Tibial nerve (tissue), 4 donors: ENCODE measurements around the gene PIEZO2. TPM values are rescaled to one million over a fixed set of nuclear protein-coding genes. Genes with fewer than 3 reads are reported as not detected.

Experiments
- DNase-seq, 2 donors: peaks; one replicate each; pipeline ENCODE4 v3.0.0-alpha.2; 2019; ENCODE audit warnings: low spot score in 2 of 2
- H3K27ac ChIP-seq, 4 donors: fragments of 200-600 bp; sonication (generic) in 3 of 4; one replicate each; pipeline ENCODE4 v1.5.1; 2017 to 2019; ENCODE audit warnings: mild to moderate bottlenecking in 1 of 4
- H3K27me3 ChIP-seq, 2 donors: fragments of 200-600 bp; sonication (generic) in 1 of 2; one replicate each; pipeline versions ENCODE4 v1.5.1 to v1.6.0; 2017 to 2019
- H3K36me3 ChIP-seq, 3 donors: fragments of 200-600 bp; sonication (generic); one replicate each; pipeline ENCODE4 v1.5.1; 2018 to 2019
- H3K4me1 ChIP-seq, 4 donors: fragments of 200-600 bp; sonication (generic) in 3 of 4; one replicate each; pipeline ENCODE4 v1.5.1; 2017 to 2019
- H3K4me3 ChIP-seq, 4 donors: fragments of 200-600 bp; sonication (generic) in 3 of 4; one replicate each; pipeline ENCODE4 v1.5.1; 2017 to 2019; ENCODE audit warnings: mild to moderate bottlenecking in 1 of 4, moderate library complexity in 1 of 4
- H3K9me3 ChIP-seq, 4 donors: fragments of 200-600 bp; sonication (generic) in 3 of 4; one replicate each; pipeline ENCODE4 v1.5.1; 2017 to 2019
- EP300 ChIP-seq, 2 donors: sonication (generic); formaldehyde crosslinking; IDR thresholded peaks; one replicate each; pipeline ENCODE4 v1.6.1; 2017; ENCODE audit warnings: antibody characterized with exemption in 2 of 2, mild to moderate bottlenecking in 1 of 2
- POLR2A ChIP-seq, 2 donors: fragments of 450-650 bp; IDR thresholded peaks; one replicate each; pipeline ENCODE4 v1.6.1; 2017; ENCODE audit warnings: antibody characterized with exemption in 2 of 2, mild to moderate bottlenecking in 2 of 2, moderate library complexity in 2 of 2
- WGBS, 2 donors: methylation state at CpG; one replicate each; pipeline ENCODE4 v1.1.5; 2018; 5-methylcytosine and 5-hydroxymethylcytosine counted together
- total RNA-seq, 4 donors: library from RNA; depleted of rRNA; stranded (reverse); fragments of >200 nt; gene quantifications; one replicate each; pipeline ENCODE4 v1.1.0, GENCODE V29; 2016
- TF ChIP-seq, protein P1 (sequence below), 5 experiments: fragments of 200-600 bp in 3 of 5; fragments of 450-650 bp in 2 of 5; sonication (generic) in 3 of 5; IDR thresholded peaks; one replicate each; pipeline ENCODE4 v1.5.1; 2016 to 2019; ENCODE audit warnings: antibody characterized with exemption in 5 of 5, mild to moderate bottlenecking in 3 of 5, moderate library complexity in 2 of 5

PIEZO2 gene
- total RNA-seq, 4 donors from 2014 or later: 17.0 to 27.7 (median 22.3) TPM

DNA sequence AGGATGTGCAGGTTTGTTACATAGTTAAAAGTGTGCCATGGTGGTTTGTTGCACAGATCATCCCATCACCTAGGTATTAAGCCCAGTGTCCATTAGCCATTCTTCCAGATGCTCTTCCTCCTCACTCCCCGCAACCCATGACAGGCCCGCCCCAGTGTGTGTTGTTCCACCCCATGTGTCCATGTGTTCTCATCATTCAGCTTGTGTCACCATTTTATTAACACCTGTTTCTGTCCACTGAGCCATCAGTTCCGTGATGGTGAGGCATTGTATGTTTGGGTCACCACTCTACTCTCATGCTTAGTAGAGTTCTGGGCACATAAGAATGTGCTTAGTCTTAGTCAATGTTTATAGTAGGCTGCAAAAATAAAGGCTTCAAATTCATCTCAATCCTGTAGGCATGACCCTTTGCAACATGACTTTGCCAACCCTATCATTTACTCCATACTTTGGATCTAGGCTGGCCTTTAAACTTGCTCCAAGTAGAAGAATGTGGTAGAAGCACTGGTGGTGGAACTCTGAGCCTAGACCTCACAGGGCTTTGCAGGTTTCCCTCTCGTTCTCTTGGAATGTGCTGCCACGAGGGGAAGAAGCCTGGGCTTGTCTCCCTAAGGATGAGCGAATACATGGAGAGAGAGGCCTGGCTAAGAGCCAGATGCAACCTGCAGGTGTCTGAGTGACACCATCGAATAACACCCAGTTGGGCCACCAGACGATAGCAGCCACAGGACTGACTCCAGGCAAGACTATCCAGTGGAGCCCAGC lies 462.0 kb downstream of the PIEZO2 start:
- Histone ChIP-seq H3K4me1 (peaks cover 0 to 6% (median 0%) of the 10 kb centered on the region in 4 donors), H3K9me3 (no peaks in the 10 kb centered on the region), H3K36me3 (peaks cover 0 to 36% (median 0%) of the 10 kb centered on the region in 3 donors), H3K4me3 (no peak overlapping the region), H3K27ac (no peak overlapping the region), H3K27me3 (no peaks in the 10 kb centered on the region)
- 71 to 77% methylated on average over 8 of the region's 8 CpGs for WGBS, 2 donors
- no peak for TF ChIP-seq EP300 (IDR thresholded peaks at IDR 0.05)
- TF ChIP-seq POLR2A (IDR thresholded peaks at IDR 0.05): no peak
- TF ChIP-seq, protein P1, sequence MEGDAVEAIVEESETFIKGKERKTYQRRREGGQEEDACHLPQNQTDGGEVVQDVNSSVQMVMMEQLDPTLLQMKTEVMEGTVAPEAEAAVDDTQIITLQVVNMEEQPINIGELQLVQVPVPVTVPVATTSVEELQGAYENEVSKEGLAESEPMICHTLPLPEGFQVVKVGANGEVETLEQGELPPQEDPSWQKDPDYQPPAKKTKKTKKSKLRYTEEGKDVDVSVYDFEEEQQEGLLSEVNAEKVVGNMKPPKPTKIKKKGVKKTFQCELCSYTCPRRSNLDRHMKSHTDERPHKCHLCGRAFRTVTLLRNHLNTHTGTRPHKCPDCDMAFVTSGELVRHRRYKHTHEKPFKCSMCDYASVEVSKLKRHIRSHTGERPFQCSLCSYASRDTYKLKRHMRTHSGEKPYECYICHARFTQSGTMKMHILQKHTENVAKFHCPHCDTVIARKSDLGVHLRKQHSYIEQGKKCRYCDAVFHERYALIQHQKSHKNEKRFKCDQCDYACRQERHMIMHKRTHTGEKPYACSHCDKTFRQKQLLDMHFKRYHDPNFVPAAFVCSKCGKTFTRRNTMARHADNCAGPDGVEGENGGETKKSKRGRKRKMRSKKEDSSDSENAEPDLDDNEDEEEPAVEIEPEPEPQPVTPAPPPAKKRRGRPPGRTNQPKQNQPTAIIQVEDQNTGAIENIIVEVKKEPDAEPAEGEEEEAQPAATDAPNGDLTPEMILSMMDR (IDR thresholded peaks at IDR 0.05): no peak
- DNase-seq: no peak

DNA sequence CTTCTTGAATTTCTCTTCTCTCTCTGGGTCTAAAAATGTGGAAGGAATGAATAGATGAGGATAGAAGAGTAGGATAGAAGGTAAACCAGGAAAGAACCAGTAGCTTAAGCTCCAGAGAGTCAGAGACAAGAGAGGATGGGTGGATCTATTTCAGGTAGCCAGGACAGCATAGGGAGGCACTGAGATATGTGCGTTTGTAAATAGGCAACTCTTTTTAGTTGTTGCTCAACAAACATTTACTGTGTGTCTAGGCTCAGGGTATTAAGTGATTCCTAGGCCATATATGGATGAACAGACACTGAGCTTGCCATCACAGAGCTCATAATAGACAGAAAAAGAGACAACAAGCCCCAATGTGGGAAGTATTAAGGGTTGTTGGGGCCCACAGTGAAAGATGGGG lies 463.1 kb downstream of the PIEZO2 start:
- Histone ChIP-seq H3K4me1 (peaks cover 0 to 6% (median 0%) of the 10 kb centered on the region in 4 donors), H3K27ac (no peak overlapping the region), H3K36me3 (peaks cover 0 to 36% (median 0%) of the 10 kb centered on the region in 3 donors), H3K9me3 (no peaks in the 10 kb centered on the region), H3K27me3 (no peaks in the 10 kb centered on the region), H3K4me3 (no peak overlapping the region)
- 0% methylated on average over 1 of the region's 1 CpG for WGBS, 2 donors
- TF ChIP-seq POLR2A (IDR thresholded peaks at IDR 0.05) (no peak), EP300 (IDR thresholded peaks at IDR 0.05) (no peak)
- TF ChIP-seq, protein P1 (IDR thresholded peaks at IDR 0.05): no peak
- DNase-seq: no peak

DNA sequence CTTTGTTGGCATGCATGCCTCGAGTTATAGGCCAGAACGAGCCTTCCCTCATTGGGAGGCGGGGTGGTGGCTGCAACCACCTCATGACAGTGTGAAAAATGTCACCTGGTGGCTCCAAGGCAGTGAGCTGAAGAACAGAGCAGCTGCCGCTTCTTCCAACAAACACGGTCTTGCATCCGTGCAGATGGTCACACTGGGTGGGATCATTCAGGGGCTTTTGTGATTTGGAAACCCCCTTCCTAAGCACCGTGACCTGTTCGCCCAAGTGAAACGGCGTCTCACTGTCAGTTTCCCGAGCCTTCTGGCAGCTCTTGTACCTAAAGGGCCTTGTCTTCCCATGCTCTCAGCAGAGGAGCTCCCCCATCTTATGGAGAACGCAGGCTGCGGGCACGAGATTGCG lies 463.9 kb downstream of the PIEZO2 start:
- Histone ChIP-seq H3K9me3 (no peaks in the 10 kb centered on the region), H3K4me1 (peaks cover 0 to 6% (median 0%) of the 10 kb centered on the region in 4 donors), H3K27ac (no peak overlapping the region), H3K4me3 (no peak overlapping the region), H3K36me3 (peaks cover 0 to 34% (median 0%) of the 10 kb centered on the region in 3 donors), H3K27me3 (no peaks in the 10 kb centered on the region)
- DNase-seq: no peak
- TF ChIP-seq EP300 (IDR thresholded peaks at IDR 0.05) (no peak), POLR2A (IDR thresholded peaks at IDR 0.05) (no peak)
- TF ChIP-seq, protein P1 (IDR thresholded peaks at IDR 0.05): no peak
- WGBS, 2 donors: 84 to 91% methylated on average over 14 to 15 of the region's 15 CpGs

DNA sequence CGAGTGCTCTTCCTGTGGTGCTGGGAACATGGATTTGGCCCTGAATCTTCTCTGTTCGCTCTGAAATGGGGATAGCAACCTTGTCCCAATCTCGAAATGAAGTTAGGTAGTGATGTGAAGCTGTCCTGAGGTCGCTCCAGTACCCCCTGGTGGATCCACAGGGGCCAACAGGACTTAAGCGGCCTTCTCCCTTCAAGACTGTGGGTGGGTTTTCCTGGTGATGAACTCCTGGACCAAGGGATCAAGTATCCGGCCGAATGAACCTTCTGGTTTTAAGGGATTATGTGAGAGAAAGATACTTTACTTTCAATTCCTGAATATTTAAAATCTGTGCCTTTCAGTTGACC lies 467.0 kb downstream of the PIEZO2 start:
- Histone ChIP-seq H3K4me1 (no peaks in the 10 kb centered on the region), H3K9me3 (no peaks in the 10 kb centered on the region), H3K4me3 (no peak overlapping the region), H3K27ac (no peak overlapping the region), H3K36me3 (peaks cover 0 to 10% (median 0%) of the 10 kb centered on the region in 3 donors), H3K27me3 (no peaks in the 10 kb centered on the region)
- DNase-seq: no peak
- 96 to 97% methylated on average over 7 of the region's 7 CpGs for WGBS, 2 donors
- TF ChIP-seq, protein P1 (IDR thresholded peaks at IDR 0.05): no peak
- TF ChIP-seq POLR2A (IDR thresholded peaks at IDR 0.05) (no peak), EP300 (IDR thresholded peaks at IDR 0.05) (no peak)

DNA sequence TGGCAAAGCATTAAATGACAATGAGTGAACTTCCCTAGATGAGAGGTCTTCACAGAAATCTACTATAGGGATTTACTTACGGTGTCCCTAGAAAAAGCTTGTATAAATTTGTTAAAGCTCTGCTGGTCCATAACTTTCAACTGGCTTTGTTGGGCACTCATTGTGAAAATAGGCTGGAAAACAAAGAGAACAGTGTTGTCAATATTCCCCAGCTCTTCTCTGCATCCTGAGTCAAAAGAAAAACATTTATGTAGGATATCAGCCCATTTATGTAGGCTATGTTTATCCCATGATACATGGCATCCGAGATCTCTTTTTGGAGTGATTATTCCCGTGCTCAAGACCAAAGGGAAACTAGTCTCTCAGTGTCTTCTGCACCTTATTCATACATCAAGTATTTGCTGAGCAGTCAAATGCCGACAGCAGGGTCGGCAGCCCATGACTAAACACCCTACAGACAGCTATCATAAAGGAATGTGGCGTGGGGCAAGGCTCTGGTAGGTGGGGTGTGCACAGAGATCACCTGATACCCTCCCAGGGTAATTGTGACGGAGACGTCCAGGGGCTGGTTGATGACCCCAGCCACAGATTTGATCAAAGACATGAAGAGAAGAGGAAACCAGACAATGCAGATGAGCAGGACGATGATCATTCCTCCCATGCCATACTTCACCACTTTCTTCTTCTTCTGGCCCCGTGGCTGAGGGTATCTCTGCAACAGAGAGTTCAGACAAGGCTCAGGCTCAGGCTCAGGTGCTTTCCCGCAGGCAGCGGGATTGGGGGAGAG lies 467.6 kb downstream of the PIEZO2 start:
- Histone ChIP-seq H3K9me3 (no peaks in the 10 kb centered on the region), H3K27me3 (no peaks in the 10 kb centered on the region), H3K4me3 (no peak overlapping the region), H3K36me3 (peaks cover 0 to 16% (median 0%) of the 10 kb centered on the region in 3 donors), H3K4me1 (no peaks in the 10 kb centered on the region), H3K27ac (no peak overlapping the region)
- DNase-seq: no peak
- no peak for TF ChIP-seq EP300 (IDR thresholded peaks at IDR 0.05)
- TF ChIP-seq POLR2A (IDR thresholded peaks at IDR 0.05): no peak
- TF ChIP-seq, protein P1 (IDR thresholded peaks at IDR 0.05): no peak
- 66 to 80% methylated on average over 12 of the region's 12 CpGs for WGBS, 2 donors
